Cardiac fibroblast (primary cell): Measurements from ENCODE around the gene ZNF527.
"Not testable (repeated sequence)": the region's sequence is repeated elsewhere in the genome, so short reads cannot be mapped to it uniquely, and the experiment has no call there.

Experiments
- DNase-seq, 2 donors: peaks; one replicate each; pipeline versions ENCODE4 v3.0.0 to v3.0.0-alpha.2; 2010; ENCODE audit warnings: low read depth in 2 of 2
- H3K4me3 ChIP-seq, 2 donors: replicated peaks in 1 of 2; 1 replicate in 1 of 2; 2 replicates in 1 of 2; pipeline ENCODE4 v1.5.1; 2011; ENCODE audit warnings: low read depth in 2 of 2, low read length in 2 of 2, mild to moderate bottlenecking in 2 of 2, moderate library complexity in 1 of 2
- CTCF ChIP-seq: IDR thresholded peaks from one replicate; pipeline ENCODE4 v1.5.1; 2011; ENCODE audit warnings: low read depth, mild to moderate bottlenecking, low read length, inconsistent platforms

ZNF527 gene

GRCh38 chr19:37401078-37401477 is 30.2 kb downstream of the ZNF527 start:
- no peak for DNase-seq
- no peak for TF ChIP-seq CTCF
- H3K4me3 ChIP-seq, result no peak overlapping the region

- no peak overlapping the region for H3K4me3 ChIP-seq
- no peak for TF ChIP-seq CTCF
- DNase-seq, result no peak
Measured at GRCh38 chr19:37403403-37403802, 32.5 kb downstream of the ZNF527 start.

GRCh38 chr19:37406140-37406846 is 35.4 kb downstream of the ZNF527 start:
- not testable (repeated sequence) for DNase-seq, H3K4me3 ChIP-seq

- TF ChIP-seq CTCF, result no peak
- DNase-seq, result peak in 1 of 2 donors; percentile 1
- H3K4me3 ChIP-seq, result no peak overlapping the region
Measured at GRCh38 chr19:37412700-37413099, 41.8 kb downstream of the ZNF527 start.

- TF ChIP-seq CTCF, result no peak
- no peak overlapping the region for H3K4me3 ChIP-seq
- DNase-seq, result peak in 1 of 2 donors; percentile 34
Measured at GRCh38 chr19:37413313-37414084, 42.6 kb downstream of the ZNF527 start.
